Bronchial epithelial cell (primary cell): Measurements from ENCODE around the gene ITGA1. TPM values are rescaled to one million over a fixed set of nuclear protein-coding genes. Genes with fewer than 3 reads are reported as not detected.
A peak's percentile ranks its signal among the peaks of the same experiment; 100 is the strongest.

Source experiments
- DNase-seq: peaks from one replicate; pipeline ENCODE4 v3.0.0-alpha.2; 2010; ENCODE audit warnings: low read depth
- FAIRE-seq: peaks from 2 replicates; lab custom pipeline; 2011; peaks lifted over from hg19 to GRCh38; lab: Jason Lieb, UNC
- H3K27me3 ChIP-seq: 2 replicates; pipeline ENCODE4 v1.5.1; 2011; ENCODE audit warnings: low read length; ENCODE audit not compliant: control insufficient read depth, insufficient read depth
- H3K36me3 ChIP-seq: 2 replicates; pipeline ENCODE4 v1.5.1; 2011; ENCODE audit warnings: low read length; ENCODE audit not compliant: control insufficient read depth, insufficient read depth
- H3K4me3 ChIP-seq: 2 replicates; pipeline ENCODE4 v1.5.1; 2011; ENCODE audit warnings: mild to moderate bottlenecking, low read depth, low read length, control low read depth
- total RNA-seq: library from RNA; depleted of rRNA; stranded (reverse); fragments of >200 nt; gene quantifications from 2 replicates; pipeline ENCODE4 v1.2.1, GENCODE V29; 2014
- TF ChIP-seq, protein P1 (sequence below): IDR thresholded peaks from 2 replicates; pipeline ENCODE4 v1.5.1; 2011; ENCODE audit warnings: mild to moderate bottlenecking, moderate library complexity, low read length, control low read depth, inconsistent platforms; ENCODE audit not compliant: insufficient read depth, severe bottlenecking

Gene ITGA1
- total RNA-seq, 1 donor from 2014 or later: 3.7 TPM

DNA sequence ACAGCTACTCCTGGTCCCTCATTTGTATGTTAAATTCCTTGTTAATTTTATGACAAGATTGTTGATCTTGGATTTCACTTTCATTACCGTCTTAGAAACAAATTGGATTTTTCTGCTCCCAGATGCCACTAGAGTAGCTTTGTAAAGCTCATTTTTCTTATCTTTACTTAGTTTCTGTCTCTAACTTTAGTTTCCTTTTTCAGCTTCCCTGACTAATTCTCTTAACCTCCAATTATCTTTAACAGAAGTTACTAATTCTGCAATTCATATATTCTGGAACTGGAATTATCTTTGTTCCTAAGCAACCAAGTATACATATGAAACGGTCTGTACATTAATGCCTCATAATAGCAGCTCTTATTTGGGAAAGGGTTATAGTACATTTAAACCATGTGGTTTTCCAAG is 16.7 kb downstream of the ITGA1 start:
- TF ChIP-seq, protein P1, sequence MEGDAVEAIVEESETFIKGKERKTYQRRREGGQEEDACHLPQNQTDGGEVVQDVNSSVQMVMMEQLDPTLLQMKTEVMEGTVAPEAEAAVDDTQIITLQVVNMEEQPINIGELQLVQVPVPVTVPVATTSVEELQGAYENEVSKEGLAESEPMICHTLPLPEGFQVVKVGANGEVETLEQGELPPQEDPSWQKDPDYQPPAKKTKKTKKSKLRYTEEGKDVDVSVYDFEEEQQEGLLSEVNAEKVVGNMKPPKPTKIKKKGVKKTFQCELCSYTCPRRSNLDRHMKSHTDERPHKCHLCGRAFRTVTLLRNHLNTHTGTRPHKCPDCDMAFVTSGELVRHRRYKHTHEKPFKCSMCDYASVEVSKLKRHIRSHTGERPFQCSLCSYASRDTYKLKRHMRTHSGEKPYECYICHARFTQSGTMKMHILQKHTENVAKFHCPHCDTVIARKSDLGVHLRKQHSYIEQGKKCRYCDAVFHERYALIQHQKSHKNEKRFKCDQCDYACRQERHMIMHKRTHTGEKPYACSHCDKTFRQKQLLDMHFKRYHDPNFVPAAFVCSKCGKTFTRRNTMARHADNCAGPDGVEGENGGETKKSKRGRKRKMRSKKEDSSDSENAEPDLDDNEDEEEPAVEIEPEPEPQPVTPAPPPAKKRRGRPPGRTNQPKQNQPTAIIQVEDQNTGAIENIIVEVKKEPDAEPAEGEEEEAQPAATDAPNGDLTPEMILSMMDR: no peak
- FAIRE-seq (no peak), DNase-seq (no peak)
- no peaks in the 10 kb centered on the region for H3K27me3 ChIP-seq
- H3K4me3 ChIP-seq: no peak overlapping the region
- peaks cover 2% of the 10 kb centered on the region for H3K36me3 ChIP-seq

DNA sequence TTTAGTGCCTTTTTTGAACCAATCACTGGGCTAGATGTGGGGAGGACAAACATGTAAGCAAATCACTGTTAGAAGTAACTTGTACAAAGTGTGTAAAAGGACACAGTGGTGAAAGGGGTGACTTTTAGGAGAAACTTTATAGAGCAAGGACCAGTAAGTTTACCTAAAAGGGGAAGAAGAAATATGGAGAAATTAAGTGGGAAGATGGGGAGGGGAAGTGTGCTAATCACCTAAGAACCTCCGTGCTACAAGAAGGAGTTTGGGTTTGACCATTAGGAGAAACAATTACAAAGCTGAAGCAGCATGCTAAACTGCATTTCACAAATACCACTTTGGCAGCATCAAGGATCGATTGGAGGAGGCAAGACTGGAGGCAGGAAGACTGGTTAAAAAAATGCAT is 17.3 kb downstream of the ITGA1 start:
- TF ChIP-seq, protein P1: no peak
- no peak for DNase-seq
- Histone ChIP-seq H3K27me3 (no peaks in the 10 kb centered on the region), H3K36me3 (peaks cover 2% of the 10 kb centered on the region), H3K4me3 (no peak overlapping the region)
- no peak for FAIRE-seq

DNA sequence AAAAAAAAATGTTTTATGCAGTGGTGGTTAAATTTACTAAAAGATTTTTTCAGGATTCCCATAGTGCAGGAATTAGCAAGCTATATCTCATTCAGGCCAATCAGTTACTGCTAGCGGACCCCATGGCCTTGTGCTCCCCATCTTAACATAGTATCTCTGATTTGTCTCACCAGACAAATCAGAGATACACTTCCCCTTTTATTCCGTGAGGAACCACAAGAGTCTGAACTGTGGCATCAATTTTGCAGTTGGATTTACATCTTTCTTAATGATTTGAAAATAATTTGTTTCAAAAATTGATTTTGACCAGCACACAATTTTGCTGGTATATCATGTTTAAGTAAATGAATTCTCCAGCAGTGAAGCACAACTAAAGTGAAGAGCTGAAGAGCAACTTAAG is 17.9 kb downstream of the ITGA1 start:
- TF ChIP-seq, protein P1: no peak
- DNase-seq (no peak), FAIRE-seq (no peak)
- Histone ChIP-seq H3K27me3 (no peaks in the 10 kb centered on the region), H3K36me3 (peaks cover 2% of the 10 kb centered on the region), H3K4me3 (no peak overlapping the region)

DNA sequence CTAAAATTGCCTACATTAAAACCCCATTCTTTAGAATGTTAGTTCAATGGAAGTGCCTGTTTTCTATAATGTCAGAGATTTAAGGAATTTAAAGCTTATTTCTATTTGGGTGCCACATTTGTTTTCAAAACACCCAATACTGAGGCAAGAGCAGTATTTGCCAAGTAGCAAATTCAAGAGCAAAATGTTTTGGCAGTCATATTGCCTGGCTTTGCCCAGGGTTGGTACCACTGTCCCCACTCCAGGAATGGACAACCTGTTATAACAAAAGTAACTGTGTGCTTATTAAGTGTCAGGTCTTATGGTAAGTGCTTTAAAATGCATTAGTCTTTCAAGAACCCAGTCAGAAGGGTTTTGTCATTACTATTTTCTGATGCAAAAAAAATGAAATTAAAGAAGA is 19.3 kb downstream of the ITGA1 start:
- TF ChIP-seq, protein P1: no peak

DNA sequence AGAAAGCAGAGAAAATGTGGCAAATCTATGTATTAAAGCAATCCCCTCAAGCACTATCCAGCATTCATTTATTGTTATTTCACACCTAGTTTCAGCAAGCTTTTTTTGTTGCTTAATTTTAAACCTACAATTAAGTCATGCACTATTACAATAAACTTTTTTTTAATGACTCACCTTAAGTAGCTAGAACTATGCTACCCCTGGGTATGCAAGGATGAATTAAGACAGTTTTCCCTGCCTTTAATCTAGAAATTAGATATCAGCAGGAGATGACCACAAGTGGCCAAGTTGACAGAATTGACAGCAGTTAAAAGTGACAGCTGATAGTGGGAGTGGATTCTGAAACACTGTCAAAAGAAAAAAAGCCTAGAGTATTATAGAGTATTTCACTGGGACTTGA is 20.0 kb downstream of the ITGA1 start:
- DNase-seq (peak; percentile 67), FAIRE-seq (no peak)
- H3K27me3 ChIP-seq: no peaks in the 10 kb centered on the region
- no peaks in the 10 kb centered on the region for H3K36me3 ChIP-seq
- TF ChIP-seq, protein P1: no peak
- H3K4me3 ChIP-seq: no peak overlapping the region

More for the DNA sequence above, 19.3 kb downstream of the ITGA1 start:
- no peaks in the 10 kb centered on the region for H3K27me3 ChIP-seq
- FAIRE-seq (no peak), DNase-seq (no peak)
- no peak overlapping the region for H3K4me3 ChIP-seq
- H3K36me3 ChIP-seq: no peaks in the 10 kb centered on the region

DNA sequence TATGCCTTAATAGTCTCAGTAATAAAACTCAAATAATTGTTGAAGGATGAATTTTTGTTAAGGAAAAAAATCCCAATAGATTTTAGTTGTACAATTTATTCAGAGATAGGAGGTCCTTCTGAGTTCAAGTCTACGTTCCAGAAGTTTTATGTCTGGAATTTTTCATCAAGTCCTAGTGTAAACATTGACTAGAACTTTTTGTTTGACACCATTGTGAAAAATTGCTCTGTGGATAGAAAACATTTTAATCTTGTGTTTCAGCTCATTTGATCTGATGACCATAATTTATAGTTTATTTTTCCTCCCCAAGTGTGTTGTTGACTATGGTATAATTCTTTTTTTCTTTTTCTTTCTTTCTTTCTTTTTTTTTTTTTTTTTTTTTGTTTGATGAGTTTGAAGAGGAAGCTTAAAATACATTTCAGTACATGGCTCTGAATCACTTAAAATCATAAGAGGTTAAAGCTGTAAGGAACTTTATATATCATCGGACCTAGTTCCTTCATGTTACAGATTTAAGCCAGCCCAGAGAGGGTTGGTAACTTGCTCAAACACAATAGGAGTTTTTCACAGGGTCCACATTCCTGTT is 20.7 kb downstream of the ITGA1 start:
- TF ChIP-seq, protein P1: no peak
- Histone ChIP-seq H3K4me3 (no peak overlapping the region), H3K36me3 (no peaks in the 10 kb centered on the region), H3K27me3 (no peaks in the 10 kb centered on the region)
- FAIRE-seq (no peak), DNase-seq (no peak)
